Measurements from ENCODE around the gene USP12. TPM values are rescaled to one million over a fixed set of nuclear protein-coding genes. Genes with fewer than 3 reads are reported as not detected.

The USP12 gene
- polyA plus RNA-seq, 12 donors: 17.3 to 29.3 (median 25.5) TPM; not detected in 1

Other genes starting within 250 kb of the USP12 start
- 1,000 to 10,000 TPM in 5 of 12 donors, 100 to 1,000 TPM in 6, not detected in 1; 556 to 2,530 (median 920) TPM for gene RPL21, start 79.7 kb upstream of the USP12 start, polyA plus RNA-seq (ENCODE audit: insufficient read length in 12 of 12)
- gene RASL11A, start 99.0 kb upstream of the USP12 start, polyA plus RNA-seq (ENCODE audit: insufficient read length in 12 of 12): 1 to 10 TPM in 10 of 12 donors, not detected in 2; 1.5 to 3.4 (median 2.1) TPM

Data from muscle of arm (tissue), 12 donors.